Omental fat pad (tissue), 4 donors: ENCODE results near the gene SOX8. TPM values are rescaled to one million over a fixed set of nuclear protein-coding genes. Genes with fewer than 3 reads are reported as not detected.

Experiments
- ATAC-seq: fragments of 150-250 bp; one replicate; pipeline ENCODE4 v1.9.1; 2016; ENCODE audit warnings: mild to moderate bottlenecking, moderate library complexity; ENCODE audit not compliant: low FRiP score
- DNase-seq: peaks from one replicate; pipeline ENCODE4 v3.0.0-alpha.2; 2019; ENCODE audit warnings: low spot score
- total RNA-seq, 4 donors: library from RNA; depleted of rRNA; stranded (reverse); fragments of >200 nt; gene quantifications; one replicate each; pipeline ENCODE4 v1.1.0, GENCODE V29; 2016
- TF ChIP-seq, protein P1 (sequence below), 3 donors: fragments of 450-650 bp; IDR thresholded peaks; one replicate each; pipeline ENCODE4 v1.5.1; 2016 to 2017; ENCODE audit warnings: antibody characterized with exemption in 3 of 3, mild to moderate bottlenecking in 3 of 3, moderate library complexity in 2 of 3

Gene SOX8
- total RNA-seq, 4 donors from 2014 or later: 0.19 to 2.9 (median 1.2) TPM

- TF ChIP-seq, protein P1, sequence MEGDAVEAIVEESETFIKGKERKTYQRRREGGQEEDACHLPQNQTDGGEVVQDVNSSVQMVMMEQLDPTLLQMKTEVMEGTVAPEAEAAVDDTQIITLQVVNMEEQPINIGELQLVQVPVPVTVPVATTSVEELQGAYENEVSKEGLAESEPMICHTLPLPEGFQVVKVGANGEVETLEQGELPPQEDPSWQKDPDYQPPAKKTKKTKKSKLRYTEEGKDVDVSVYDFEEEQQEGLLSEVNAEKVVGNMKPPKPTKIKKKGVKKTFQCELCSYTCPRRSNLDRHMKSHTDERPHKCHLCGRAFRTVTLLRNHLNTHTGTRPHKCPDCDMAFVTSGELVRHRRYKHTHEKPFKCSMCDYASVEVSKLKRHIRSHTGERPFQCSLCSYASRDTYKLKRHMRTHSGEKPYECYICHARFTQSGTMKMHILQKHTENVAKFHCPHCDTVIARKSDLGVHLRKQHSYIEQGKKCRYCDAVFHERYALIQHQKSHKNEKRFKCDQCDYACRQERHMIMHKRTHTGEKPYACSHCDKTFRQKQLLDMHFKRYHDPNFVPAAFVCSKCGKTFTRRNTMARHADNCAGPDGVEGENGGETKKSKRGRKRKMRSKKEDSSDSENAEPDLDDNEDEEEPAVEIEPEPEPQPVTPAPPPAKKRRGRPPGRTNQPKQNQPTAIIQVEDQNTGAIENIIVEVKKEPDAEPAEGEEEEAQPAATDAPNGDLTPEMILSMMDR (IDR thresholded peaks at IDR 0.05): no peak
- ATAC-seq (no peak), DNase-seq (no peak)
Measured at GRCh38 chr16:938136-938535, 43.4 kb upstream of the SOX8 start.

- ATAC-seq (no peak), DNase-seq (no peak)
- TF ChIP-seq, protein P1 (IDR thresholded peaks at IDR 0.05): no peak
Measured at GRCh38 chr16:938752-939151, 42.8 kb upstream of the SOX8 start.

DNA sequence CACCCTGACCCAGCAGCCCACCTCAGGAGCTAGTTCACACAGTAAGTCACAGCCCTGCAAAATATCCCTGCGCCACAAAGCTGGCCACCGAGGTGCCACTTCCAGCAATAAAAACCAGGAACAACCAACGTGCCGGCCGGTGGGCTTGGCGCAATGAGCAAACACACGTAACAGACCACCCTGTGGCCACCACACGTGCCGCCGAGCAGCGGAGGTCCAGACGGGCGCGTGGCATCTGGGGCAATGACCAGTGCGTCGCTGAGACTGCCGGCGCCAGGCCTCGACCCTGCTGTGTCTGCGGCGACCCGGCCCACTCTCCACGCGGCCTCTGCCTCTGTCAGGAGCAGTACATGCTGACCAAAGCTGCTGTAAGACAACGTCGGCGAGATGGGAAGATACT, 42.3 kb upstream of the SOX8 start:
- DNase-seq (no peak), ATAC-seq (no peak)
- TF ChIP-seq, protein P1 (IDR thresholded peaks at IDR 0.05): no peak

DNA sequence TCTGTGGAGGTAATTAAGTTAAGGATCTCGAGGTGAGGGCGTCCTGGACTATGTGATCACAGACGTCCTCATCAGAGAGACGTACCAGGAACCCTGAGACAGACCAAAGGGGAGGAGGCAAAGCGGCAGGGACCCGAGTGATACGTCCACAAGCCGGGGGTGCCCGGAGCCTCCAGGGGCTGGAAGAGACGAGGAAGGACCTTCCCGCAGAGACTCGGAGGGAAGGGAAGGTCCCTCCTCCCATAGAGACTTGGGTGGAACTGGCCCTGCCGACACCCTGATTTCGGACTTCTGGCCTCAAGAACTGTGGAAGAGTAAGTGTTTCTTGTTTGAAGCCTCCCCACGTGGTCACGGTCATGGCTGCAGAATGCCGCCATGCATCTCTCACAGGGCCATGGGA, 41.6 kb upstream of the SOX8 start:
- DNase-seq: no peak
- ATAC-seq: no peak
- TF ChIP-seq, protein P1 (IDR thresholded peaks at IDR 0.05): no peak

DNA sequence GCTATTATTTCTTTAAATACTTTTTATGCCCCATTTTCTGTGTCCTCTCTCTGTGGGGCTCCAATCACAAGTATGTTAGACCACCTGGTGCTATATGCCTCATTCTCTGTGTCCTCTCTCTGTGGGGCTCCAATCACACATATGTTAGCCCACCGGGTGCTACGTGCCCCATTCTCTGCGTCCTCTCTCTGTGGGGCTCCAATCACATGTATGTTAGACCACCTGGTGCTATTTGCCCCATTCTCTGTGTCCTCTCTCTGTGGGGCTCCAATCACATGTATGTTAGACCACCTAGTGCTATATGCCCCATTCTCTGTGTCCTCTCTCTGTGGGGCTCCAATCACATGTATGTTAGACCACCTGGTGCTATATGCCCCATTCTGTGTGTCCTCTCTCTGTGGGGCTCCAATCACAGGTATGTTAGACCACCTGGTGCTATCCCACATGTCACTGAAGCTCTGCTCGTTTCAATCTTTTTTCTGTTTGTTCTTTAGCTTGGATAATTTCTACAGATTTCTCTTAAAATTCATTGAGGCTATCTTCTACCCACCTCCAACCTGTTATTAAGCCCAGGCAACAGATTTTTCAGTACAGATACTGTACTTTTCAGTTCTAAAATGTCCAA, 39.0 kb upstream of the SOX8 start:
- DNase-seq (no peak), ATAC-seq (no peak)
- TF ChIP-seq, protein P1 (IDR thresholded peaks at IDR 0.05): no peak

- ATAC-seq: no peak
- TF ChIP-seq, protein P1 (IDR thresholded peaks at IDR 0.05): no peak
- no peak for DNase-seq
Measured at GRCh38 chr16:943971-944370, 37.6 kb upstream of the SOX8 start.

DNA sequence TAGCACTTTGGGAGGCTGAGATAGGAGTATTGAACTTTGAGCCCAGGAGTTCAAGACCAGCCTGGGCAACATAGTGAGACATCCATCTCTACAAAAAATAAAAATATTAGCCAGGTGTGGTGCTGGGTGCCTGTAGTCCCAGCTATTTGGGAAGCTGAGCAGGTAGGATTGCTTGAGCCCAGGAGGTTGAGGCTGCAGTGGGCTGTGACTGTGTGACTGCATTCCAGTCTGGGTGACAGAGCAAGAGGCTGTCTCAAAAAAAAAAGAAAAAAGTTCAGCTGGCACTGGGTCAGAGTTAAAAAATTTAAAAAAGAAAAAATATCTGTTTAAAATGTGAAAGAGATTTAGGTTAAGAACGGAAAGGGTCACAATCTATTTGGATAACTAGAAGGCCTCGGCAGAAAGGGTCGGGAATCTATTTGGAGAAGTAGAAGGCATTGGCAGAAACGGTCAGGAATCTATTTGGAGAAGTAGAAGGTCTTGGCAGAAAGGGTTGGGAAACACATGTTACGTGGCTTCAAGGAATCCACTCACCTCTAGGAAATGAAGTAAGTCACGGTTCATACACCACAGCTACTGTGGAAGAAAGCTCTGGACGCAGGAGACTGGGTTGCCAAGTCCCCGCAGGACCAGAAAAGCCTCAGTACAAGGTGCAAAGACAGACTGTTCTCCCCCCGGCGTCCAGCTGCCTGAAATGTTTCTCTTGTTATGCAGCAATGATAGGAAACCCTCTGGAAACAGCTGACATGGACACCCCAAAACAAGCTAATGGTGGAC, 36.1 kb upstream of the SOX8 start:
- TF ChIP-seq, protein P1 (IDR thresholded peaks at IDR 0.05): no peak
- ATAC-seq: no peak
- DNase-seq: no peak
